ENCODE measurements around the gene ITGAX.

DNA sequence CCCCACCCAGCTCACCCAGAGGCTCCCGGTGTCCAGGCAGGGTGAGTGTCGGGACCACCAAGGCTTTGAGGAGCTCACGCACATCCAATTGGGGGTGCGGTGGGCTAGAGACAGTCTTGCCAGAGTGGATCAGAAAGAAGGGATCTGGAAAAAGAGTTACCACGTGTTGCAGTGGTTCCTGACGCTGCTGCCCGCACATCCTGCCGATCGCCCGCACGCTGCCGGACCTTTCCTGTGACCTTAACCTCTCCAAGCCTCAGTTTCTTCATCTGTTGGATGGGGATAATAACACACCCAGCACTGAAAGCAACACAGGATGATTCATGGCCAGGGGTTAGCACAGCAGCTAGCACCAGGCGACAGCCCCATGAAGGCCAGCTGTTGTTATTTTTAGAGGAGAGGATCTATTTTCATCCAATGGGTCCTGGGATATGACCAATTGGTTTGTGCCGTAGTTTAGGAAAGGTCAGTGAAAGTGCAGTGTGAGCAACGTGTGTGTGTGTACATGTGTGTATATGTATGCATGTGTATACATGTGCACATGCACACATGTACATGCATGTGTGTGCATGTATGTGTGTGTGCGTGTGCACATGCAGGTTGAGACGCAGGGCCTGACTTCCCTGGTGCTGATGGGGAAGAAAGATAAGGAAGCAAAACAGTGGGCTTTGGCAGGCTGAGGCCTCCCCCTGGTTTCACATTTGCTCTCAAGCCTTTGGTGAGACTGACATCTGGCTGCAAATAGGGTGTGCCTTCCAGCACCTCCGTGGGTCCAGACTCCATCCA, 2.5 kb downstream of the ITGAX start:
- TF ChIP-seq, protein P1, sequence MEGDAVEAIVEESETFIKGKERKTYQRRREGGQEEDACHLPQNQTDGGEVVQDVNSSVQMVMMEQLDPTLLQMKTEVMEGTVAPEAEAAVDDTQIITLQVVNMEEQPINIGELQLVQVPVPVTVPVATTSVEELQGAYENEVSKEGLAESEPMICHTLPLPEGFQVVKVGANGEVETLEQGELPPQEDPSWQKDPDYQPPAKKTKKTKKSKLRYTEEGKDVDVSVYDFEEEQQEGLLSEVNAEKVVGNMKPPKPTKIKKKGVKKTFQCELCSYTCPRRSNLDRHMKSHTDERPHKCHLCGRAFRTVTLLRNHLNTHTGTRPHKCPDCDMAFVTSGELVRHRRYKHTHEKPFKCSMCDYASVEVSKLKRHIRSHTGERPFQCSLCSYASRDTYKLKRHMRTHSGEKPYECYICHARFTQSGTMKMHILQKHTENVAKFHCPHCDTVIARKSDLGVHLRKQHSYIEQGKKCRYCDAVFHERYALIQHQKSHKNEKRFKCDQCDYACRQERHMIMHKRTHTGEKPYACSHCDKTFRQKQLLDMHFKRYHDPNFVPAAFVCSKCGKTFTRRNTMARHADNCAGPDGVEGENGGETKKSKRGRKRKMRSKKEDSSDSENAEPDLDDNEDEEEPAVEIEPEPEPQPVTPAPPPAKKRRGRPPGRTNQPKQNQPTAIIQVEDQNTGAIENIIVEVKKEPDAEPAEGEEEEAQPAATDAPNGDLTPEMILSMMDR (IDR thresholded peaks at IDR 0.05; ENCODE audit: insufficient read depth, low read length, poor library complexity, severe bottlenecking), result no peak
- TF ChIP-seq EZH2phosphoT487 (conservative IDR thresholded peaks at IDR 0.05; ENCODE audit: low read length), result no peak
